Measurements from ENCODE around the gene UBE2O. TPM values are rescaled to one million over a fixed set of nuclear protein-coding genes. Genes with fewer than 3 reads are reported as not detected.

UBE2O gene
- total and polyA plus RNA-seq, 11 donors: 16.0 to 36.1 (median 30.7) TPM

GRCh38 chr17:76442341-76443338 lies 10.3 kb downstream of the UBE2O start:
- H3K27me3 ChIP-seq: no peaks in the 10 kb centered on the region
- peaks cover 6 to 89% (median 56%) of the 10 kb centered on the region in 12 donors for H3K4me1 ChIP-seq
- no peaks in the 10 kb centered on the region for H3K36me3 ChIP-seq
- no peak for ATAC-seq
- no peak overlapping the region for H3K4me3 ChIP-seq
- no peak for DNase-seq
- intact Hi-C loops (cut with DNase I): no loop called here
- no peaks in the 10 kb centered on the region for H3K9me3 ChIP-seq
- H3K27ac ChIP-seq: peak overlapping the region in 1 of 12 donors; percentile 11
- 83 to 90% (median 87%) methylated on average over 8 of the region's 8 CpGs for WGBS, 4 donors
- no peak for TF ChIP-seq CTCF (IDR thresholded peaks at IDR 0.05)
- TF ChIP-seq POLR2A (IDR thresholded peaks at IDR 0.05): no peak

- H3K27ac ChIP-seq: no peak overlapping the region
- intact Hi-C loops (cut with DNase I): no loop called here
These were observed 11.1 kb downstream of the UBE2O start for GRCh38 chr17:76441686-76442340.

GRCh38 chr17:76440751-76441362 lies 12.1 kb downstream of the UBE2O start:
- Histone ChIP-seq H3K36me3 (no peaks in the 10 kb centered on the region), H3K27ac (peak overlapping the region in 2 of 12 donors; percentile 6 to 22), H3K27me3 (no peaks in the 10 kb centered on the region), H3K4me3 (no peak overlapping the region), H3K9me3 (no peaks in the 10 kb centered on the region), H3K4me1 (peaks cover 3 to 75% (median 43%) of the 10 kb centered on the region in 12 donors)
- intact Hi-C loops (cut with DNase I): no loop called here
- ATAC-seq: no peak
- DNase-seq: no peak
- WGBS, 4 donors: 50 to 66% (median 63%) methylated on average over 2 of the region's 2 CpGs
- TF ChIP-seq POLR2A (IDR thresholded peaks at IDR 0.05) (no peak), CTCF (IDR thresholded peaks at IDR 0.05) (no peak)

More at GRCh38 chr17:76441686-76442340, 11.1 kb downstream of the UBE2O start:
- H3K4me1 ChIP-seq: peaks cover 3 to 84% (median 49%) of the 10 kb centered on the region in 12 donors
- WGBS, 4 donors: 61 to 76% (median 65%) methylated on average over 8 to 13 of the region's 13 CpGs
- no peak for TF ChIP-seq POLR2A (IDR thresholded peaks at IDR 0.05)
- TF ChIP-seq CTCF (IDR thresholded peaks at IDR 0.05): no peak
- H3K36me3 ChIP-seq: no peaks in the 10 kb centered on the region
- DNase-seq (no peak), ATAC-seq (no peak)
- H3K9me3 ChIP-seq: no peaks in the 10 kb centered on the region
- H3K27me3 ChIP-seq: no peaks in the 10 kb centered on the region
- H3K4me3 ChIP-seq: no peak overlapping the region
